BJ (cell line): ENCODE measurements around the gene CWF19L1. TPM values are rescaled to one million over a fixed set of nuclear protein-coding genes. Genes with fewer than 3 reads are reported as not detected.

Source experiments
- CTCF ChIA-PET: fragments of 350-600 bp; formaldehyde crosslinking; extraction: SDS; loops from one replicate; lab custom pipeline; 2021; ENCODE audit warnings: antibody characterized with exemption, inconsistent platforms; lab: Yijun Ruan, JAX
- POLR2A ChIA-PET: fragments of 300-600 bp; sonication (Branson Sonifier 250); formaldehyde crosslinking; extraction: SDS; loops from one replicate; lab custom pipeline; 2021; ENCODE audit warnings: antibody characterized with exemption; lab: Charles Lee
- DNase-seq: peaks from one replicate; pipeline ENCODE4 v3.0.0-alpha.2; 2011; ENCODE audit warnings: low read depth
- H3K27me3 ChIP-seq: 2 replicates; pipeline ENCODE4 v1.6.0; 2011; ENCODE audit warnings: low read length; ENCODE audit not compliant: control insufficient read depth, insufficient read depth
- H3K36me3 ChIP-seq: 2 replicates; pipeline ENCODE4 v1.5.1; 2011; ENCODE audit warnings: low read length; ENCODE audit not compliant: control insufficient read depth, insufficient read depth
- H3K4me3 ChIP-seq: 2 replicates; pipeline ENCODE4 v1.5.1; 2011; ENCODE audit warnings: low read depth, mild to moderate bottlenecking, control low read depth, low read length
- polyA plus RNA-seq: library from polyadenylated mRNA; depleted of rRNA; stranded (reverse); fragments of >200 nt; gene quantifications from 2 replicates; pipeline ENCODE4 v1.2.3, GENCODE V29; 2011
- TF ChIP-seq, protein P1 (sequence below): IDR thresholded peaks from 2 replicates; pipeline ENCODE4 v1.5.1; 2011; ENCODE audit warnings: low read depth, mild to moderate bottlenecking, control low read depth, inconsistent platforms, low read length, moderate library complexity; ENCODE audit not compliant: insufficient read depth

CWF19L1 gene
- polyA plus RNA-seq, 1 experiment, result 14.9 TPM

DNA sequence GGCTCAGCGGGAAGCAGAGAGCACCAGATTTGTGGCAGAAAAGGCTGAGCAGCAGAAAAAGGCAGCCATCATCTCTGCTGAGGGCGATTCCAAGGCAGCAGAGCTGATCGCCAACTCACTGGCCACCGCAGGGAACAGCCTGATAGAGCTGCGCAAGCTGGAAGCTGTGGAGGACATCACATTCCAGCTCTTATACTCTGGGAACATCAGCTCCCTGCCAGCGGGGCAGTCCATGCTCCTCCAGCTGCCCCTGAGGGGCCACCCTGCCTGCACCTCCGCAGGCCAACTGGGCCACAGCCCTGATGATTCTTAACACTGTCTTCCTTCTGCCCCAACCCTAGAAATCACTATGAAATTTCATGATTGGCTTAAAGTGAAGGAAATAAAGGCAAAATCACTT is 18.6 kb downstream of the CWF19L1 start:
- TF ChIP-seq, protein P1, sequence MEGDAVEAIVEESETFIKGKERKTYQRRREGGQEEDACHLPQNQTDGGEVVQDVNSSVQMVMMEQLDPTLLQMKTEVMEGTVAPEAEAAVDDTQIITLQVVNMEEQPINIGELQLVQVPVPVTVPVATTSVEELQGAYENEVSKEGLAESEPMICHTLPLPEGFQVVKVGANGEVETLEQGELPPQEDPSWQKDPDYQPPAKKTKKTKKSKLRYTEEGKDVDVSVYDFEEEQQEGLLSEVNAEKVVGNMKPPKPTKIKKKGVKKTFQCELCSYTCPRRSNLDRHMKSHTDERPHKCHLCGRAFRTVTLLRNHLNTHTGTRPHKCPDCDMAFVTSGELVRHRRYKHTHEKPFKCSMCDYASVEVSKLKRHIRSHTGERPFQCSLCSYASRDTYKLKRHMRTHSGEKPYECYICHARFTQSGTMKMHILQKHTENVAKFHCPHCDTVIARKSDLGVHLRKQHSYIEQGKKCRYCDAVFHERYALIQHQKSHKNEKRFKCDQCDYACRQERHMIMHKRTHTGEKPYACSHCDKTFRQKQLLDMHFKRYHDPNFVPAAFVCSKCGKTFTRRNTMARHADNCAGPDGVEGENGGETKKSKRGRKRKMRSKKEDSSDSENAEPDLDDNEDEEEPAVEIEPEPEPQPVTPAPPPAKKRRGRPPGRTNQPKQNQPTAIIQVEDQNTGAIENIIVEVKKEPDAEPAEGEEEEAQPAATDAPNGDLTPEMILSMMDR, result no peak
- Histone ChIP-seq H3K36me3 (peaks cover 6% of the 10 kb centered on the region; the same call in 1 of the 2 replicates), H3K27me3 (no peaks in the 10 kb centered on the region), H3K4me3 (no peak overlapping the region)
- CTCF ChIA-PET, result interaction anchor here (0.7 to 1.1 kb wide), 2 partner anchors 118 to 403 kb away, joined by 3 read pairs; no protein-coding TSS in a partner anchor
- DNase-seq, result no peak
- POLR2A ChIA-PET, result no interaction called here

DNA sequence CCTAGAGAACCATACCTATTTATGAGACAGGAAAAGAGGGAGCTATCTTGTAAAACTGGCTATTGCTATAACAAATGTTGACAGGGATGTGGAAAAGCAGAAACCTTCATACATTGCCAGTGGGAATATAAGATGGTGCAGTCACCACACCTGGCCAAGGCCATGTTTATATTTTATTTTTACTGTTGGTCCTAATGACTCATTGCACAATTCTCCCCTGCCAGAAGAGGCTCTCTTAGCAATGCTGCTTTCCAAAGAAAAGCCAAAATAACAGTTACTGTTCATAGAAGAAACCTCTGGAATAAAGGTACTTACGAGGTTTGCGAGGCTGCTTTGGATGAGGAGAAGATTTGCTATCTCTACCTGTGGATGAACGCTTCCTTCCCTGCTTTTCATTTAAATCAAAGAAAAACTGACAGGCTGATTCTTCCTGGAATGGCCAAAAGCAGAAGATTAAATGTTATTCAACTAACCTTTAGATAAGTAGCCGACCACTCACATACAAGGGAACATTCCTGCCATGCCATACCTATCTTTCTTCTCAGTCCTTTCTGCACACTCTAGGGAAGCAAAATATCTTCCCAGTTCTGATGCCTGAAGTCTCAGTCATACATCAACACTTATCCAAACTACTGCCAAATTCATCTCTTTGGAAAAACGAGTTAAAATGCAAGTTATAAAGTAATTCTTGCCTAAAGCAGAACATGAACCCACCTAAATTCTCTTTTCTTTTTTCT is 21.8 kb downstream of the CWF19L1 start:
- CTCF ChIA-PET, result interaction anchor here (0.5 to 0.6 kb wide), 2 partner anchors 9 to 15 kb away, joined by 3 read pairs; no protein-coding TSS in a partner anchor
- H3K36me3 ChIP-seq, result peaks cover 8% of the 10 kb centered on the region
- no peak for DNase-seq
- no peaks in the 10 kb centered on the region for H3K27me3 ChIP-seq
- TF ChIP-seq, protein P1, result no peak
- H3K4me3 ChIP-seq, result no peak overlapping the region
- POLR2A ChIA-PET, result no interaction called here

GRCh38 chr10:100239851-100240250 is 27.6 kb downstream of the CWF19L1 start:
- no peaks in the 10 kb centered on the region for H3K27me3 ChIP-seq
- TF ChIP-seq, protein P1, result no peak
- POLR2A ChIA-PET, result no interaction called here
- H3K4me3 ChIP-seq, result no peak overlapping the region
- H3K36me3 ChIP-seq, result peaks cover 14% of the 10 kb centered on the region
- no peak for DNase-seq
- CTCF ChIA-PET, result interaction anchor here (0.8 to 1.3 kb wide), 3 partner anchors 8 to 16 kb away, joined by 3 to 6 read pairs (median 3); no protein-coding TSS in a partner anchor

- DNase-seq, result no peak
- ChIA-PET CTCF (no interaction called here), POLR2A (no interaction called here)
- H3K27me3 ChIP-seq, result no peaks in the 10 kb centered on the region
- H3K4me3 ChIP-seq, result no peak overlapping the region
- TF ChIP-seq, protein P1, result no peak
- H3K36me3 ChIP-seq, result peaks cover 13% of the 10 kb centered on the region
Observed at GRCh38 chr10:100238429-100238828, 29.0 kb downstream of the CWF19L1 start.

DNA sequence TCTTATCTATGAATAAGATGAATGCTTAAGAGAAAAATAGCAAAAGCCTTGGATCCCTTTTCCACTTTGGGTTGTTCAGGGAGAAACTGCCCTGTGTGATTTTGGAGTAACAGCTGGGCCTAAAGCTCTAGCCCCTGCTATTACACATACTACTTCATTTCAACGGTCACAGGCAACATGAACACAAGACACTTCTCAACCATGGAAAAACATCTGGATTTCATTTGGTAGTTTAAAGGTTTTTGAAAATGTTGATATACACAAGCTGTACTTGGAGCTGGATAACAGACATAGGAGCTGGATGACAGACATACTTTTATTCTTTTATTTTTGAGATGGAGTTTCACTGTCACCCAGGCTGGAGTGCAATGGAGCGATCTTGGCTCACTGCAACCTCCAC is 35.3 kb downstream of the CWF19L1 start:
- H3K27me3 ChIP-seq, result no peaks in the 10 kb centered on the region
- TF ChIP-seq, protein P1, result no peak
- CTCF ChIA-PET, result interaction anchor here (2.1 kb wide), 1 partner anchor 8 kb away, joined by 6 read pairs; no protein-coding TSS in a partner anchor
- H3K36me3 ChIP-seq, result peaks cover 7% of the 10 kb centered on the region
- DNase-seq, result no peak
- POLR2A ChIA-PET, result no interaction called here
- no peak overlapping the region for H3K4me3 ChIP-seq
